Hepatic stellate cell (primary cell): ENCODE measurements around the gene FAF1.
"Not testable (repeated sequence)": the region's sequence is repeated elsewhere in the genome, so short reads cannot be mapped to it uniquely, and the experiment has no call there.

Experiments
- DNase-seq: peaks from one replicate; pipeline ENCODE4 v3.0.0; 2011; ENCODE audit warnings: low spot score

The FAF1 gene

GRCh38 chr1:50959913-50960844, at the start of gene FAF1:
FAF1 (minus strand) TSS chr1:50960267; CDS start chr1:50959811, 456 bp downstream.
- DNase-seq, result peak; percentile 97

- DNase-seq, result no peak
Observed at GRCh38 chr1:51009381-51009780, 49.3 kb upstream of the FAF1 start.

- DNase-seq, result not testable (repeated sequence)
Observed at GRCh38 chr1:51005549-51005948, 45.5 kb upstream of the FAF1 start.

GRCh38 chr1:51002516-51002915, 42.4 kb upstream of the FAF1 start:
- no peak for DNase-seq

- no peak for DNase-seq
Observed at GRCh38 chr1:51000651-51001050, 40.6 kb upstream of the FAF1 start.

- no peak for DNase-seq
Observed at GRCh38 chr1:51000160-51000559, 40.1 kb upstream of the FAF1 start.

- not testable (repeated sequence) for DNase-seq
Observed at GRCh38 chr1:50999375-50999774, 39.3 kb upstream of the FAF1 start.

- DNase-seq, result no peak
Observed at GRCh38 chr1:50996083-50996482, 36.0 kb upstream of the FAF1 start.

- no peak for DNase-seq
Observed at GRCh38 chr1:50995651-50996050, 35.6 kb upstream of the FAF1 start.

- no peak for DNase-seq
Observed at GRCh38 chr1:50994997-50995396, 34.9 kb upstream of the FAF1 start.

GRCh38 chr1:50993645-50994044, 33.6 kb upstream of the FAF1 start:
- no peak for DNase-seq

GRCh38 chr1:50992532-50993318, 32.7 kb upstream of the FAF1 start:
- no peak for DNase-seq

- DNase-seq, result no peak
Observed at GRCh38 chr1:50989694-50990093, 29.6 kb upstream of the FAF1 start.

- no peak for DNase-seq
Observed at GRCh38 chr1:50986653-50987052, 26.6 kb upstream of the FAF1 start.

- DNase-seq, result no peak
Observed at GRCh38 chr1:50985094-50985493, 25.0 kb upstream of the FAF1 start.

GRCh38 chr1:50983219-50983802, 23.2 kb upstream of the FAF1 start:
- no peak for DNase-seq

- no peak for DNase-seq
Observed at GRCh38 chr1:50982611-50983010, 22.5 kb upstream of the FAF1 start.

GRCh38 chr1:50981741-50982140, 21.7 kb upstream of the FAF1 start:
- no peak for DNase-seq

GRCh38 chr1:50980505-50980904, 20.4 kb upstream of the FAF1 start:
- DNase-seq, result no peak

- DNase-seq, result no peak
Observed at GRCh38 chr1:50979937-50980336, 19.9 kb upstream of the FAF1 start.

GRCh38 chr1:50978852-50979781, 19.1 kb upstream of the FAF1 start:
- no peak for DNase-seq
